Measurements from ENCODE around the gene ATXN7L1.

ATXN7L1 gene

DNA sequence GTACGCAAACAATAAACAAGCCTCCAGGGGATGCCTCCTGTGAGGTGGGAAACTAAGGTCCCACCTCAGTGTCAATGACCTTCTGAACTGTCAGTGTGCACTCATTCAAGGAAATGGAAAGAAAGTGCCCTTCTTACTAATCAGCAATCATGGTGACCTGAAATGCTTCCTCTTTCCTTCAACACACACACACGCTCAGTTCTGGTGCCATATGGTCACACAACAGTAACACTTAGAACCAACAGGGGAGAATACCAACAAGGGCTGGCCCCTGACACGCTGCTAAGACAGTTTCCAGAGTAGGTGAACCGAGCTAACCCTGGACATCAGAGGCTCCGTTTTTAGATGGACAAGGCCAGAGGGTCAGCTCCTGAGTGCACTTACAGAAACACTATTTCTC, 253.0 kb downstream of the ATXN7L1 start:
- TF ChIP-seq ZFP3 (CRISPR knock-in tag; IDR thresholded peaks at IDR 0.05) (no peak), OSR1 (CRISPR knock-in tag; IDR thresholded peaks at IDR 0.05) (no peak), CSDC2 (CRISPR knock-in tag; IDR thresholded peaks at IDR 0.05) (no peak), BACH2 (CRISPR knock-in tag; IDR thresholded peaks at IDR 0.05; ENCODE audit: borderline replicate concordance) (no peak), ESRRG (CRISPR knock-in tag; IDR thresholded peaks at IDR 0.05) (no peak), ZC3H10 (CRISPR knock-in tag; IDR thresholded peaks at IDR 0.05) (no peak), ZNF70 (CRISPR knock-in tag; IDR thresholded peaks at IDR 0.05) (no peak), GLIS3 (CRISPR knock-in tag; IDR thresholded peaks at IDR 0.05) (no peak), ZNF8 (CRISPR knock-in tag; IDR thresholded peaks at IDR 0.05) (no peak), TOX (CRISPR knock-in tag; IDR thresholded peaks at IDR 0.05; ENCODE audit: borderline replicate concordance) (no peak), TCF4 (CRISPR knock-in tag; IDR thresholded peaks at IDR 0.05; ENCODE audit: borderline replicate concordance) (no peak), PPARA (CRISPR knock-in tag; IDR thresholded peaks at IDR 0.05; ENCODE audit: borderline replicate concordance) (no peak)
- TF ChIP-seq, protein P1, sequence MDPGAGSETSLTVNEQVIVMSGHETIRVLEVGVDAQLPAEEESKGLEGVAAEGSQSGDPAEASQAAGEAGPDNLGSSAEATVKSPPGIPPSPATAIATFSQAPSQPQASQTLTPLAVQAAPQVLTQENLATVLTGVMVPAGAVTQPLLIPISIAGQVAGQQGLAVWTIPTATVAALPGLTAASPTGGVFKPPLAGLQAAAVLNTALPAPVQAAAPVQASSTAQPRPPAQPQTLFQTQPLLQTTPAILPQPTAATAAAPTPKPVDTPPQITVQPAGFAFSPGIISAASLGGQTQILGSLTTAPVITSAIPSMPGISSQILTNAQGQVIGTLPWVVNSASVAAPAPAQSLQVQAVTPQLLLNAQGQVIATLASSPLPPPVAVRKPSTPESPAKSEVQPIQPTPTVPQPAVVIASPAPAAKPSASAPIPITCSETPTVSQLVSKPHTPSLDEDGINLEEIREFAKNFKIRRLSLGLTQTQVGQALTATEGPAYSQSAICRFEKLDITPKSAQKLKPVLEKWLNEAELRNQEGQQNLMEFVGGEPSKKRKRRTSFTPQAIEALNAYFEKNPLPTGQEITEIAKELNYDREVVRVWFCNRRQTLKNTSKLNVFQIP (CRISPR knock-in tag; IDR thresholded peaks at IDR 0.05; ENCODE audit: borderline replicate concordance, low read depth): no peak
- TF ChIP-seq, protein P2, sequence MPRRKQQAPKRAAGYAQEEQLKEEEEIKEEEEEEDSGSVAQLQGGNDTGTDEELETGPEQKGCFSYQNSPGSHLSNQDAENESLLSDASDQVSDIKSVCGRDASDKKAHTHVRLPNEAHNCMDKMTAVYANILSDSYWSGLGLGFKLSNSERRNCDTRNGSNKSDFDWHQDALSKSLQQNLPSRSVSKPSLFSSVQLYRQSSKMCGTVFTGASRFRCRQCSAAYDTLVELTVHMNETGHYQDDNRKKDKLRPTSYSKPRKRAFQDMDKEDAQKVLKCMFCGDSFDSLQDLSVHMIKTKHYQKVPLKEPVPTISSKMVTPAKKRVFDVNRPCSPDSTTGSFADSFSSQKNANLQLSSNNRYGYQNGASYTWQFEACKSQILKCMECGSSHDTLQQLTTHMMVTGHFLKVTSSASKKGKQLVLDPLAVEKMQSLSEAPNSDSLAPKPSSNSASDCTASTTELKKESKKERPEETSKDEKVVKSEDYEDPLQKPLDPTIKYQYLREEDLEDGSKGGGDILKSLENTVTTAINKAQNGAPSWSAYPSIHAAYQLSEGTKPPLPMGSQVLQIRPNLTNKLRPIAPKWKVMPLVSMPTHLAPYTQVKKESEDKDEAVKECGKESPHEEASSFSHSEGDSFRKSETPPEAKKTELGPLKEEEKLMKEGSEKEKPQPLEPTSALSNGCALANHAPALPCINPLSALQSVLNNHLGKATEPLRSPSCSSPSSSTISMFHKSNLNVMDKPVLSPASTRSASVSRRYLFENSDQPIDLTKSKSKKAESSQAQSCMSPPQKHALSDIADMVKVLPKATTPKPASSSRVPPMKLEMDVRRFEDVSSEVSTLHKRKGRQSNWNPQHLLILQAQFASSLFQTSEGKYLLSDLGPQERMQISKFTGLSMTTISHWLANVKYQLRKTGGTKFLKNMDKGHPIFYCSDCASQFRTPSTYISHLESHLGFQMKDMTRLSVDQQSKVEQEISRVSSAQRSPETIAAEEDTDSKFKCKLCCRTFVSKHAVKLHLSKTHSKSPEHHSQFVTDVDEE (CRISPR knock-in tag; IDR thresholded peaks at IDR 0.05): no peak
- TF ChIP-seq, protein P3, sequence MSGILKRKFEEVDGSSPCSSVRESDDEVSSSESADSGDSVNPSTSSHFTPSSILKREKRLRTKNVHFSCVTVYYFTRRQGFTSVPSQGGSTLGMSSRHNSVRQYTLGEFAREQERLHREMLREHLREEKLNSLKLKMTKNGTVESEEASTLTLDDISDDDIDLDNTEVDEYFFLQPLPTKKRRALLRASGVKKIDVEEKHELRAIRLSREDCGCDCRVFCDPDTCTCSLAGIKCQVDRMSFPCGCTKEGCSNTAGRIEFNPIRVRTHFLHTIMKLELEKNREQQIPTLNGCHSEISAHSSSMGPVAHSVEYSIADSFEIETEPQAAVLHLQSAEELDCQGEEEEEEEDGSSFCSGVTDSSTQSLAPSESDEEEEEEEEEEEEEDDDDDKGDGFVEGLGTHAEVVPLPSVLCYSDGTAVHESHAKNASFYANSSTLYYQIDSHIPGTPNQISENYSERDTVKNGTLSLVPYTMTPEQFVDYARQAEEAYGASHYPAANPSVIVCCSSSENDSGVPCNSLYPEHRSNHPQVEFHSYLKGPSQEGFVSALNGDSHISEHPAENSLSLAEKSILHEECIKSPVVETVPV (CRISPR knock-in tag; IDR thresholded peaks at IDR 0.05): no peak
- TF ChIP-seq, protein P4, sequence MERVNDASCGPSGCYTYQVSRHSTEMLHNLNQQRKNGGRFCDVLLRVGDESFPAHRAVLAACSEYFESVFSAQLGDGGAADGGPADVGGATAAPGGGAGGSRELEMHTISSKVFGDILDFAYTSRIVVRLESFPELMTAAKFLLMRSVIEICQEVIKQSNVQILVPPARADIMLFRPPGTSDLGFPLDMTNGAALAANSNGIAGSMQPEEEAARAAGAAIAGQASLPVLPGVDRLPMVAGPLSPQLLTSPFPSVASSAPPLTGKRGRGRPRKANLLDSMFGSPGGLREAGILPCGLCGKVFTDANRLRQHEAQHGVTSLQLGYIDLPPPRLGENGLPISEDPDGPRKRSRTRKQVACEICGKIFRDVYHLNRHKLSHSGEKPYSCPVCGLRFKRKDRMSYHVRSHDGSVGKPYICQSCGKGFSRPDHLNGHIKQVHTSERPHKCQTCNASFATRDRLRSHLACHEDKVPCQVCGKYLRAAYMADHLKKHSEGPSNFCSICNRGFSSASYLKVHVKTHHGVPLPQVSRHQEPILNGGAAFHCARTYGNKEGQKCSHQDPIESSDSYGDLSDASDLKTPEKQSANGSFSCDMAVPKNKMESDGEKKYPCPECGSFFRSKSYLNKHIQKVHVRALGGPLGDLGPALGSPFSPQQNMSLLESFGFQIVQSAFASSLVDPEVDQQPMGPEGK (CRISPR knock-in tag; IDR thresholded peaks at IDR 0.05; ENCODE audit: borderline replicate concordance): no peak
- ATAC-seq: no peak

DNA sequence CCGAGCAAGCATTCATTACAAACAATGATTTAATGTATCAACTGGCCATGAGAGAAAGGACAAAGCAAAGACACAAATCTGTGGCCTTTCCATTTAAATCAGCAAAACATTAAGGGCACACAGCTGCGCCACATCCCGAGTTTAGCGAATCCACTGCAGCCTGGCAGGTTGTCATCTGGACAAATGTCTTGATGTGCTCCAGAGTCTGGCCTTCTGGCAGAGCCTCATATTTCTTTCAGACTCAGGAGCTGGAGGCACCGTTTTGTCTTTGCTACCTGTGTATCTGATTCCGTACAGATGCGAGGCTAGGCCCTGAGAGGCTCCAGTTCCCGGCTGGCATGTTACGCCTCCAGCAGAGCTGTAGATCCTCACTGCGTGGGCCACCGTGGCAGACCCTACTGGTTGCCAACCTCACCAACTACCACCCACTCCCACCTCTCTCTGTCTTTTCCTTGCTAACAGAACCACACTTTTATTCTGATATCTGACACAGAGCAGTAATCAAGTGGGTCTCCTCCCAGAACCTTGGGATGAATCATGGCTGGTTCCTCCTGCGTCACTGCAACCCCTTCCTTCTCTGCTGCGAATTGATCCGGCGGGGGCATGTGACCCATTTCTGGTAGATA, 254.2 kb downstream of the ATXN7L1 start:
- peak; percentile 21; the same call in 2 of the 3 replicates for ATAC-seq

More for the DNA sequence above, 254.2 kb downstream of the ATXN7L1 start:
- TF ChIP-seq, protein P2 (CRISPR knock-in tag; IDR thresholded peaks at IDR 0.05): no peak
- no peak for TF ChIP-seq OSR1 (CRISPR knock-in tag; IDR thresholded peaks at IDR 0.05)
- TF ChIP-seq, protein P1 (CRISPR knock-in tag; IDR thresholded peaks at IDR 0.05; ENCODE audit: borderline replicate concordance, low read depth): no peak
- TF ChIP-seq SNAI2 (CRISPR knock-in tag; IDR thresholded peaks at IDR 0.05): no peak
- no peak for TF ChIP-seq ZNF70 (CRISPR knock-in tag; IDR thresholded peaks at IDR 0.05)
- no peak for TF ChIP-seq ESRRG (CRISPR knock-in tag; IDR thresholded peaks at IDR 0.05)
- no peak for TF ChIP-seq BACH2 (CRISPR knock-in tag; IDR thresholded peaks at IDR 0.05; ENCODE audit: borderline replicate concordance)
